Measurements from ENCODE around the gene PIP4K2A. TPM values are rescaled to one million over a fixed set of nuclear protein-coding genes. Genes with fewer than 3 reads are reported as not detected.

The PIP4K2A gene
- total RNA-seq, 2 donors from 2014 or later, result 13.2 to 17.4 TPM

GRCh38 chr10:22670788-22671187, 43.6 kb downstream of the PIP4K2A start:
- DNase-seq (ENCODE audit: low spot score), result no peak
- Histone ChIP-seq H3K4me1 (replicated peaks) (no peaks in the 10 kb centered on the region), H3K36me3 (no peaks in the 10 kb centered on the region), H3K27ac (no peak overlapping the region), H3K27me3 (replicated peaks; ENCODE audit: insufficient read depth) (no peaks in the 10 kb centered on the region), H3K9me3 (no peaks in the 10 kb centered on the region), H3K4me3 (no peak overlapping the region)
- intact Hi-C loops (cut with DNase I), result no loop called here
- 74% methylated on average over 5 of the region's 5 CpGs for WGBS
- no peak for TF ChIP-seq CTCF (IDR thresholded peaks at IDR 0.05)
- TF ChIP-seq POLR2A (IDR thresholded peaks at IDR 0.05), result no peak
- no peak for TF ChIP-seq POLR2AphosphoS5 (IDR thresholded peaks at IDR 0.05)

GRCh38 chr10:22669163-22669711, 45.1 kb downstream of the PIP4K2A start:
- TF ChIP-seq POLR2A (IDR thresholded peaks at IDR 0.05) (no peak), CTCF (IDR thresholded peaks at IDR 0.05) (no peak)
- intact Hi-C loops (cut with DNase I), result no loop called here
- Histone ChIP-seq H3K4me1 (replicated peaks) (no peaks in the 10 kb centered on the region), H3K27me3 (replicated peaks; ENCODE audit: insufficient read depth) (no peaks in the 10 kb centered on the region), H3K36me3 (no peaks in the 10 kb centered on the region), H3K4me3 (no peak overlapping the region), H3K9me3 (no peaks in the 10 kb centered on the region), H3K27ac (no peak overlapping the region)
- DNase-seq (ENCODE audit: low spot score), result no peak
- WGBS, result 89% methylated on average over 13 of the region's 13 CpGs

GRCh38 chr10:22667093-22667480, 47.3 kb downstream of the PIP4K2A start:
- TF ChIP-seq POLR2AphosphoS5 (IDR thresholded peaks at IDR 0.05) (no peak), CTCF (IDR thresholded peaks at IDR 0.05) (no peak), POLR2A (IDR thresholded peaks at IDR 0.05) (no peak)
- no peak overlapping the region for H3K27ac ChIP-seq

GRCh38 chr10:22666287-22667092, 47.9 kb downstream of the PIP4K2A start:
- no peak for TF ChIP-seq CTCF (IDR thresholded peaks at IDR 0.05)
- no peak for TF ChIP-seq POLR2A (IDR thresholded peaks at IDR 0.05)
- no peak for TF ChIP-seq POLR2AphosphoS5 (IDR thresholded peaks at IDR 0.05)
- Histone ChIP-seq H3K4me3 (no peak overlapping the region), H3K36me3 (no peaks in the 10 kb centered on the region), H3K9me3 (no peaks in the 10 kb centered on the region), H3K4me1 (replicated peaks) (no peaks in the 10 kb centered on the region), H3K27ac (no peak overlapping the region), H3K27me3 (replicated peaks; ENCODE audit: insufficient read depth) (no peaks in the 10 kb centered on the region)
- 40% methylated on average over 9 of the region's 9 CpGs for WGBS
- intact Hi-C loops (cut with DNase I), result no loop called here
- DNase-seq (ENCODE audit: low spot score), result no peak

More at GRCh38 chr10:22667093-22667480, 47.3 kb downstream of the PIP4K2A start:
- Histone ChIP-seq H3K9me3 (no peaks in the 10 kb centered on the region), H3K36me3 (no peaks in the 10 kb centered on the region), H3K27me3 (replicated peaks; ENCODE audit: insufficient read depth) (no peaks in the 10 kb centered on the region), H3K4me3 (no peak overlapping the region), H3K4me1 (replicated peaks) (no peaks in the 10 kb centered on the region)
- no peak for DNase-seq (ENCODE audit: low spot score)
- intact Hi-C loops (cut with DNase I), result no loop called here
- WGBS, result 84% methylated on average over 2 of the region's 2 CpGs

GRCh38 chr10:22665329-22665728, 49.0 kb downstream of the PIP4K2A start:
- Histone ChIP-seq H3K36me3 (no peaks in the 10 kb centered on the region), H3K4me1 (replicated peaks) (no peaks in the 10 kb centered on the region), H3K27me3 (replicated peaks; ENCODE audit: insufficient read depth) (no peaks in the 10 kb centered on the region), H3K4me3 (no peak overlapping the region), H3K9me3 (no peaks in the 10 kb centered on the region), H3K27ac (no peak overlapping the region)
- WGBS, result 100% methylated on average over 2 of the region's 2 CpGs
- TF ChIP-seq CTCF (IDR thresholded peaks at IDR 0.05), result no peak
- no peak for TF ChIP-seq POLR2A (IDR thresholded peaks at IDR 0.05)
- TF ChIP-seq POLR2AphosphoS5 (IDR thresholded peaks at IDR 0.05), result no peak
- intact Hi-C loops (cut with DNase I), result no loop called here
- DNase-seq (ENCODE audit: low spot score), result no peak

Measured in prostate gland (tissue), 2 donors.